RWPE1 (cell line): ENCODE measurements around the gene GJA8.

Source experiments
- CTCF ChIA-PET: fragments of 350-600 bp; sonication (Branson Sonifier 250); formaldehyde crosslinking; extraction: SDS; loops from one replicate; lab custom pipeline; 2021; lab: Yijun Ruan, JAX
- POLR2A ChIA-PET: fragments of 400-600 bp; formaldehyde crosslinking; extraction: SDS; loops from one replicate; lab custom pipeline; 2020; ENCODE audit warnings: antibody characterized with exemption; ENCODE audit not compliant: low non-redundant PET; lab: Yijun Ruan, JAX
- DNase-seq: peaks from one replicate; pipeline ENCODE4 v3.0.0; 2012; ENCODE audit warnings: low spot score
- H3K27ac ChIP-seq: fragments of 450-650 bp; 2 replicates; pipeline ENCODE4 v1.5.1; 2017
- TF ChIP-seq, protein P1 (sequence below): fragments of 450-650 bp; conservative IDR thresholded peaks from 2 replicates; pipeline ENCODE4 v1.5.1; 2017; ENCODE audit warnings: low read depth, mild to moderate bottlenecking

Gene GJA8

DNA sequence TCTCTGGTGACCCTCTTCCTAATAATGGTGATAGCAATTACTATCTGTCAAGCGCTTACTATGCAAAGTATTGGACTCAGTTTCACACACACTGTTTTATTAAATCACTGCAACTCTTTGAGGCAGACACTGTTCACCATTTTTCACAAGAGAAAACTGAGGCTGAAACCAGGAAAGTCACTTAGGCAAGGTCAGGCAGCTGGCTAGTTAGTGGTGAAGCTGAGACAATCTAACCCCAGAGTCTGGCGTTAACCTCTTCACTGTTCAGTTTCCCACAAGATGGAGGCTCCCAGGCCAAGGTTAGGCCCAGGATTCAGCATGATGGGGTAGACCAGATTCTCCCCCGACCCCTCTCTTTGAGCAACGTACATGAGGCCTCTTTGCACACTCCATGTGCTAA lies 4.8 kb upstream of the GJA8 start:
- CTCF ChIA-PET = interaction anchor here (0.9 kb wide), 1 partner anchor 256 kb away, joined by 3 read pairs; no protein-coding TSS in a partner anchor
- POLR2A ChIA-PET = no interaction called here
- no peak overlapping the region; the same call in 1 of the 2 replicates for H3K27ac ChIP-seq
- TF ChIP-seq, protein P1, sequence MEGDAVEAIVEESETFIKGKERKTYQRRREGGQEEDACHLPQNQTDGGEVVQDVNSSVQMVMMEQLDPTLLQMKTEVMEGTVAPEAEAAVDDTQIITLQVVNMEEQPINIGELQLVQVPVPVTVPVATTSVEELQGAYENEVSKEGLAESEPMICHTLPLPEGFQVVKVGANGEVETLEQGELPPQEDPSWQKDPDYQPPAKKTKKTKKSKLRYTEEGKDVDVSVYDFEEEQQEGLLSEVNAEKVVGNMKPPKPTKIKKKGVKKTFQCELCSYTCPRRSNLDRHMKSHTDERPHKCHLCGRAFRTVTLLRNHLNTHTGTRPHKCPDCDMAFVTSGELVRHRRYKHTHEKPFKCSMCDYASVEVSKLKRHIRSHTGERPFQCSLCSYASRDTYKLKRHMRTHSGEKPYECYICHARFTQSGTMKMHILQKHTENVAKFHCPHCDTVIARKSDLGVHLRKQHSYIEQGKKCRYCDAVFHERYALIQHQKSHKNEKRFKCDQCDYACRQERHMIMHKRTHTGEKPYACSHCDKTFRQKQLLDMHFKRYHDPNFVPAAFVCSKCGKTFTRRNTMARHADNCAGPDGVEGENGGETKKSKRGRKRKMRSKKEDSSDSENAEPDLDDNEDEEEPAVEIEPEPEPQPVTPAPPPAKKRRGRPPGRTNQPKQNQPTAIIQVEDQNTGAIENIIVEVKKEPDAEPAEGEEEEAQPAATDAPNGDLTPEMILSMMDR = no peak
- no peak for DNase-seq

DNA sequence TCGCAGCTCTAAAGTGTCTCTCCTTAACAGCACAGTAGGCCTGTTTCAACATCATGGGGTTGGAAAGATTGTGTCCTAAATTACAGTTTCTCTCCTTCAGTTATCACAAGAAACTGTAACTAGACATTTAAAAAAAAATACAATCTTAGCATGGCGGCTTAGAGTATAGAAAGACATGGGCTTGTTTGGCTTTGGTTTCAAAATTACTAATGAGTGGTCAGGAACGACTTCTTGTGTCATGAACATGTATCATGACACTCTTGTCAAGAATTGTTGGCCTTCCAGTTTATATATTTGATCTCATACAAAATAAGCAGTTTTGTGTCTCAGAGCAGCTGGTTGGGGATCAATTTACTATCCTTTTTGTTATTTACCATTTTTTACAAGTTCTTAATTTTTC lies 2.1 kb downstream of the GJA8 start:
- no peak overlapping the region for H3K27ac ChIP-seq
- ChIA-PET CTCF (interaction anchor here (2.3 kb wide), 1 partner anchor 12 kb away, joined by 9 read pairs; no protein-coding TSS in a partner anchor), POLR2A (no interaction called here)
- TF ChIP-seq, protein P1 = no peak
- no peak for DNase-seq

DNA sequence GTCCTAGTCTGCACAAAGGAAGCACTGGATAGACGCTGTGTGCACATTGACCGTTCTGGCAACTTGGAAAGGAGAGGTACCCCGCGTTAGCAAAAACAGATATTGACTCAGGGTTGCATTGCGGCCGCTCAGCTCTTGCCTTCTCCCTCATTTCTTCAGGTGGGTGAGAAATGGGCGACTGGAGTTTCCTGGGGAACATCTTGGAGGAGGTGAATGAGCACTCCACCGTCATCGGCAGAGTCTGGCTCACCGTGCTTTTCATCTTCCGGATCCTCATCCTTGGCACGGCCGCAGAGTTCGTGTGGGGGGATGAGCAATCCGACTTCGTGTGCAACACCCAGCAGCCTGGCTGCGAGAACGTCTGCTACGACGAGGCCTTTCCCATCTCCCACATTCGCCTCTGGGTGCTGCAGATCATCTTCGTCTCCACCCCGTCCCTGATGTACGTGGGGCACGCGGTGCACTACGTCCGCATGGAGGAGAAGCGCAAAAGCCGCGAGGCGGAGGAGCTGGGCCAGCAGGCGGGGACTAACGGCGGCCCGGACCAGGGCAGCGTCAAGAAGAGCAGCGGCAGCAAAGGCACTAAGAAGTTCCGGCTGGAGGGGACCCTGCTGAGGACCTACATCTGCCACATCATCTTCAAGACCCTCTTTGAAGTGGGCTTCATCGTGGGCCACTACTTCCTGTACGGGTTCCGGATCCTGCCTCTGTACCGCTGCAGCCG lies 5.4 kb downstream of the GJA8 start:
- ChIA-PET CTCF (no interaction called here), POLR2A (no interaction called here)
- TF ChIP-seq, protein P1 = no peak
- no peak overlapping the region for H3K27ac ChIP-seq
- no peak for DNase-seq

DNA sequence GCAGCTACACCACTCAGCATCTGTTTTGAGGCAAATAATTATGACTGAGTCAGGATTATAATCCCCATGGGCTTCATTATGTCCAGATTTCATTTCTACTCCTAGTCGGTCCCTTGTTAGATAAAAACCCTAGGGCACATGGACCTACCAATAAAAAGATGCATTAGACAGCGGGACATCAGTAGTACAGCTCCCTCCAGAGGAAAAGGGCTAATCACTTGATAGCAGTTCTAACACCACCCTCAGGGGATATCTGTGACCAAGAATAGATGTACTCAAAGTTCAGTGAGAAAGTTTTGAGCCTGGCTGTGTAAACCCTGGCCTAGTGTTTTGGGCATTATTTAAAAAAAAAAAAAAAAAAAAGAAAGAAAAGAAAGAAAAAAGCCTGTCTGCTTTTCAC lies 10.0 kb downstream of the GJA8 start:
- ChIA-PET CTCF (no interaction called here), POLR2A (no interaction called here)
- DNase-seq = no peak
- TF ChIP-seq, protein P1 = no peak
- no peak overlapping the region for H3K27ac ChIP-seq

DNA sequence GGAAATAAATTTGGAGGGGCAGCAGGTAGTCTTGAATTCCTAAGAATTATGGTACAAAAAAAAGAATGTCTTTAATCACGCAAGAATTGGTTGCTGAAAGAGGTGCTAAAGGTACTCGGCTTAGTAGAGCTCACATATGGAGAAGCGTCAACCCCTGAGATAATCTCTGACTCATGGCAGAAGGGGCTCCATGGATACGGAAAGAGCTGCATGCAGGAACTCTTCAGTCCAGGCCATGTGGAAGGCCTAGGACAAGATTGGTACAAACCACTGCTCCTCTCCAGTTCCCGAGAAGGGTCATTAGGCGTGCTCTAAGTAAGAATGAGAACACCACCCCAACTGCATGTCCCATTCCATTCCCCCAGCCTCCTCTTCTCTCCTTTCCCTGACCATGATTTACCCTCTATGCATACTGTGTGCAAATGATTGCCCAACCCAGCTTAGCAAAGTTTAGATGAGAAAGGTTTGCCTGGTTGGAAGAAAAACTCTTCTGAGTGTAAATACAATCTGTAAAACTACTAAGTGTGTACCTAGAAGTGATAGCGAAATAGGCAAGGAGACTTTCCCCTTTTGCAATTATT lies 10.9 kb downstream of the GJA8 start:
- POLR2A ChIA-PET = no interaction called here
- CTCF ChIA-PET = no interaction called here

DNA sequence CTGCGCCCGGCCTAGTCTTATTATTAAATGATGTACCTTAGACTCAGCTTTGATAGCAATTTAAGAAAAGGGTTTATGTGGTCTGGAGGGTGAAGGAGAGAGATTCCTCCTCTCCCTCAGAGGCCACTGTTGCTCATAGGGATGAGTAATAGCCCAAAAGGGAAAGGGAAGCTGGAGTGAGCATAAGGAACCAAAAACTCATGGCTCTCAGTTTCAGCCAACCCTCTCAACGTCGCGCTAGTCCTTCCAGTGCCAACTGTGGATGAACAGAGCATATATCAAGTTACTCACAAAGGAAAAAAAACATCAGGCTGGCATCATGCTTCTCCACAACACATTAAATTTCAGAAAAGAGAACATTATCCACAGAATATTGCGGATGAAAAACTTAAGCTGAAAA lies 17.3 kb downstream of the GJA8 start:
- TF ChIP-seq, protein P1 = no peak
- ChIA-PET POLR2A (no interaction called here), CTCF (interaction anchor here (1.4 kb wide), 1 partner anchor 27 kb away, joined by 5 read pairs; no protein-coding TSS in a partner anchor)
- H3K27ac ChIP-seq = no peak overlapping the region
- DNase-seq = no peak

More for the DNA sequence above, 10.9 kb downstream of the GJA8 start:
- no peak for DNase-seq
- TF ChIP-seq, protein P1 = no peak
- no peak overlapping the region for H3K27ac ChIP-seq
